ENCODE data around the gene BTBD6.

DNA sequence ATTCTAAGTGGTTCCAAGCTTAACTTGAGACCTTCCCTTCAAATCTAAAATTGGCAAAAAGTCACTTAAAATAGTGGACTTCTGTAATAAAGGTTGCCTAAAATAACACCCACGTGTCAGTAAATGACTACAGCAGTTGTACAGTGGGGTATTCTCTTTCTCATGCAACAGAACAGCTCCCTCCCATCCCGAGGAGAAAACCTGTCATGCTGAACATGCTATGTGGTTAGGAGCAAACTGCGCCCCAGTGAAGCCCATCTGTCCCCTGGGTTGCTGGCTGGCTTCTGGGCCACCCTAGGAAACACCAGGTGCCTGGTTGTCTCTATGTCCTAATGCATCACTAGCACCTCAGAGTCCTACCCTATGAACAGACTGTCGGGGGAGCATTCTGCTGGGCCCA lies 2.7 kb downstream of the BTBD6 start:
- TF ChIP-seq EZH2 (IDR thresholded peaks at IDR 0.05; ENCODE audit: borderline replicate concordance) (no peak), EZH2phosphoT487 (IDR thresholded peaks at IDR 0.05; ENCODE audit: low read depth, severe bottlenecking, unreplicated experiment) (no peak)
- TF ChIP-seq, protein P1, sequence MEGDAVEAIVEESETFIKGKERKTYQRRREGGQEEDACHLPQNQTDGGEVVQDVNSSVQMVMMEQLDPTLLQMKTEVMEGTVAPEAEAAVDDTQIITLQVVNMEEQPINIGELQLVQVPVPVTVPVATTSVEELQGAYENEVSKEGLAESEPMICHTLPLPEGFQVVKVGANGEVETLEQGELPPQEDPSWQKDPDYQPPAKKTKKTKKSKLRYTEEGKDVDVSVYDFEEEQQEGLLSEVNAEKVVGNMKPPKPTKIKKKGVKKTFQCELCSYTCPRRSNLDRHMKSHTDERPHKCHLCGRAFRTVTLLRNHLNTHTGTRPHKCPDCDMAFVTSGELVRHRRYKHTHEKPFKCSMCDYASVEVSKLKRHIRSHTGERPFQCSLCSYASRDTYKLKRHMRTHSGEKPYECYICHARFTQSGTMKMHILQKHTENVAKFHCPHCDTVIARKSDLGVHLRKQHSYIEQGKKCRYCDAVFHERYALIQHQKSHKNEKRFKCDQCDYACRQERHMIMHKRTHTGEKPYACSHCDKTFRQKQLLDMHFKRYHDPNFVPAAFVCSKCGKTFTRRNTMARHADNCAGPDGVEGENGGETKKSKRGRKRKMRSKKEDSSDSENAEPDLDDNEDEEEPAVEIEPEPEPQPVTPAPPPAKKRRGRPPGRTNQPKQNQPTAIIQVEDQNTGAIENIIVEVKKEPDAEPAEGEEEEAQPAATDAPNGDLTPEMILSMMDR (IDR thresholded peaks at IDR 0.05; ENCODE audit: poor library complexity): no peak
